Measurements from ENCODE around the gene ENPP7.
"Not testable (repeated sequence)": the region's sequence is repeated elsewhere in the genome, so short reads cannot be mapped to it uniquely, and the experiment has no call there.

ENPP7 gene

DNA sequence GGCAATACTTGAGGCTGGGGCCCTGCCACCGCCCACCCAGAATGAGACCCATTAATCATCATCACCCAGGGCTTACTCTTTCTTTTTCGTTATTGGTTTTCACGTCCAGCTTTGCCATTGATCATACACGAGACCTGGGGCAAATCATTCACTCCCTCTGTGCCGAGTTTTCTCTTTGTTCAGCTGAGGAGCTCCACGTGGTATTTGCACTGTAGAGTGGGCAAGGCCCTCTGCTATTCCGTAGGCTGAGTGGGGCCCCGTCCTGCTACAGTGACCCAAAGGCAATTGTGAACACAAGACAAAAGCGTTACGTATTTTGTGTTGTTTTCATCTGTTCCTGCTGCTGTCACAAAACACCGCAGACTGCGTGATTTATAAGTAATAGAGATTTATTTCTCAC lies 23.6 kb downstream of the ENPP7 start:
- DNase-seq (ENCODE audit: extremely low read depth, low read depth), result no peak
- TF ChIP-seq, protein P1, sequence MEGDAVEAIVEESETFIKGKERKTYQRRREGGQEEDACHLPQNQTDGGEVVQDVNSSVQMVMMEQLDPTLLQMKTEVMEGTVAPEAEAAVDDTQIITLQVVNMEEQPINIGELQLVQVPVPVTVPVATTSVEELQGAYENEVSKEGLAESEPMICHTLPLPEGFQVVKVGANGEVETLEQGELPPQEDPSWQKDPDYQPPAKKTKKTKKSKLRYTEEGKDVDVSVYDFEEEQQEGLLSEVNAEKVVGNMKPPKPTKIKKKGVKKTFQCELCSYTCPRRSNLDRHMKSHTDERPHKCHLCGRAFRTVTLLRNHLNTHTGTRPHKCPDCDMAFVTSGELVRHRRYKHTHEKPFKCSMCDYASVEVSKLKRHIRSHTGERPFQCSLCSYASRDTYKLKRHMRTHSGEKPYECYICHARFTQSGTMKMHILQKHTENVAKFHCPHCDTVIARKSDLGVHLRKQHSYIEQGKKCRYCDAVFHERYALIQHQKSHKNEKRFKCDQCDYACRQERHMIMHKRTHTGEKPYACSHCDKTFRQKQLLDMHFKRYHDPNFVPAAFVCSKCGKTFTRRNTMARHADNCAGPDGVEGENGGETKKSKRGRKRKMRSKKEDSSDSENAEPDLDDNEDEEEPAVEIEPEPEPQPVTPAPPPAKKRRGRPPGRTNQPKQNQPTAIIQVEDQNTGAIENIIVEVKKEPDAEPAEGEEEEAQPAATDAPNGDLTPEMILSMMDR (IDR thresholded peaks at IDR 0.05; ENCODE audit: low read depth, low read length), result no peak

- DNase-seq (ENCODE audit: extremely low read depth, low read depth), result not testable (repeated sequence)
These were observed 24.2 kb downstream of the ENPP7 start for GRCh38 chr17:79754903-79755302.

DNA sequence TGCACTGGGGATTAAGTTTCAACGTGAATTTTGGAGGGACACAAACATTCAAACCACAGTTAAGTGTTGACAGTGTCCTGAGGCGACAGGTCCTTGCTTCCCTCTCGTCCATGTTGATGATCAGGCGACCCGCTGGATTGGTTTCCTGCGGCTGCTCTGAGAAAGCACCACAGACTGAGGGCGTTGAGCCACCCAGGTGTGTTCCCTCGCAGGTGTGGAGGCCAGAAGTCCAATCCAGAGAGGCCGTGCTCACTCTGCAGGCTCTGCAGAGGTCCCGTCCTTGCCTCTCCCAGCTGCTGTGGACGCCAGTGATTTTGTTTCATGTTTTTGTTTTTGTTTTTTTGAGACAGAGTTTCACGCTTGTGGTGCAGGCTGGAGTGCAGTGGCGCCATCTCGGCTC lies 24.8 kb downstream of the ENPP7 start:
- no peak for DNase-seq (ENCODE audit: extremely low read depth, low read depth)
- TF ChIP-seq, protein P1 (IDR thresholded peaks at IDR 0.05; ENCODE audit: low read depth, low read length), result no peak

GRCh38 chr17:79757140-79757745 lies 26.5 kb downstream of the ENPP7 start:
- no peak for DNase-seq (ENCODE audit: extremely low read depth, low read depth)
- TF ChIP-seq, protein P1 (IDR thresholded peaks at IDR 0.05; ENCODE audit: low read depth, low read length), result no peak

DNA sequence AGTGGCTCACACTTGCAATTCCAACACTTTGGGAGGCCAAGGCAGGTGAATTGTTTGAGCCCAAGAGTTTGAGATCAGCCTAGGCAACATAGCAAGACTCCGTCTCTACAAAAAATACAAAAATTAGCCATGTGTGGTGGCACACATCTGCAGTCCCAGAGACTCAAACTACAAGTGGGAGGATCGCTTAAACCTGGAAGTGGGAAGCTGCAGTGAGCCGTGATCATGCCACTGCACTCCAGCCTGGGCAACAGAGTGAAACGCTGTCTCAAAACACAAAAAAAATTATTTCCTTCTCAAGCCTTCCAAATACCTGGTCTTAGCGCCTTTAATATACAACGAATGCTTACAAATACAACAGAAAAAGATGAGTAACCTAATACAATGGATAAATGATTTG lies 27.5 kb downstream of the ENPP7 start:
- no peak for DNase-seq (ENCODE audit: extremely low read depth, low read depth)
- TF ChIP-seq, protein P1 (IDR thresholded peaks at IDR 0.05; ENCODE audit: low read depth, low read length), result no peak

GRCh38 chr17:79760197-79760906 lies 29.6 kb downstream of the ENPP7 start:
- TF ChIP-seq, protein P1 (IDR thresholded peaks at IDR 0.05; ENCODE audit: low read depth, low read length), result no peak
- DNase-seq (ENCODE audit: extremely low read depth, low read depth), result no peak

GRCh38 chr17:79761894-79762589 lies 31.3 kb downstream of the ENPP7 start:
- TF ChIP-seq, protein P1 (IDR thresholded peaks at IDR 0.05; ENCODE audit: low read depth, low read length), result no peak
- DNase-seq (ENCODE audit: extremely low read depth, low read depth), result no peak

Data from AG09319 (cell line).